Uterus (tissue), 4 donors: ENCODE measurements around the gene TAS2R20. TPM values are rescaled to one million over a fixed set of nuclear protein-coding genes. Genes with fewer than 3 reads are reported as not detected.

Experiments
- DNase-seq, 2 donors: peaks; one replicate each; pipeline ENCODE4 v3.0.0-alpha.2; 2019 to 2020
- H3K27ac ChIP-seq, 2 donors: fragments of 200-600 bp; sonication (generic); 1 replicate in 1 of 2; 2 replicates in 1 of 2; pipeline ENCODE4 v1.5.1; 2016 to 2018
- H3K27me3 ChIP-seq, 2 donors: fragments of 200-600 bp; sonication (generic); one replicate each; pipeline ENCODE4 v1.5.1; 2018 to 2019; ENCODE audit warnings: control low read depth in 1 of 2
- H3K36me3 ChIP-seq, 2 donors: fragments of 200-600 bp; sonication (generic); one replicate each; pipeline ENCODE4 v1.5.1; 2019; ENCODE audit warnings: control low read depth in 1 of 2
- H3K4me1 ChIP-seq, 2 donors: fragments of 200-600 bp; sonication (generic); one replicate each; pipeline ENCODE4 v1.5.1; 2018 to 2019; ENCODE audit warnings: control low read depth in 1 of 2
- H3K4me3 ChIP-seq, 2 donors: fragments of 200-600 bp; sonication (generic); 1 replicate in 1 of 2; 2 replicates in 1 of 2; pipeline ENCODE4 v1.5.1; 2018 to 2019; ENCODE audit warnings: mild to moderate bottlenecking in 1 of 2
- H3K9me3 ChIP-seq, 2 donors: fragments of 200-600 bp; sonication (generic); one replicate each; pipeline ENCODE4 v1.5.1; 2019; ENCODE audit warnings: control low read depth in 1 of 2
- POLR2A ChIP-seq, 2 donors: fragments of 450-650 bp; IDR thresholded peaks; one replicate each; pipeline ENCODE4 v1.6.1; 2016; ENCODE audit warnings: antibody characterized with exemption in 2 of 2, mild to moderate bottlenecking in 1 of 2, moderate library complexity in 1 of 2
- intact Hi-C: fragments of 100-400 bp; cut with DNase I; formaldehyde crosslinking; loops from one replicate; pipeline ENCODE4 v1.15.1; 2023; ENCODE audit warnings: low total_unique reads
- total RNA-seq, 4 donors: library from RNA; depleted of rRNA in 3 of 4; stranded (reverse); fragments of >200 nt in 3 of 4; gene quantifications; one replicate each; pipeline versions ENCODE4 v1.1.0 to v1.2.4, GENCODE V29; 2014 to 2023
- TF ChIP-seq, protein P1 (sequence below), 4 experiments: fragments of 200-600 bp in 2 of 4; fragments of 450-650 bp in 2 of 4; sonication (generic) in 2 of 4; IDR thresholded peaks; one replicate each; pipeline ENCODE4 v1.5.1; 2016 to 2019; ENCODE audit warnings: antibody characterized with exemption in 4 of 4, mild to moderate bottlenecking in 2 of 4, moderate library complexity in 1 of 4
- donor health status: DM: yes; HTN: yes; CAD: no.

TAS2R20 gene
- total RNA-seq, 4 donors from 2014 or later: 0.77 to 24.1 (median 4.8) TPM

DNA sequence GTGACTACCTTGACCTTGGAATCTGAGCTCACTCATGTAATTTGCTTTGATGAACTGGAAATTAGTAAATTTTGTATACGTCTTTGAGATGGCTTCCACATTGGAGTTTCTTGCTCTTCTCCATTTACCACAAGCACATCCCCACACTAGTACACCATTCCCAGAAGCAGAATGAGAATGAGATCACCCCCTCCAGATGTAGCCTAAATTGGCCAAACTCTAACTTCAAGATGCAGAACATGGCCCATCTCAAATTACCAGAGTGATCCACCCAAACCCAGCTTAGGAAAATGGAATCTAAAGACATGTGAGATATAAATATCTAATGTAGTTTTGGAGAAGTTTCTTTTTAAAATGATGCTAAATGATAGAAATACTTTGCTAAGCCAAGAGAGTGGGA is 9.5 kb upstream of the TAS2R20 start:
- Histone ChIP-seq H3K36me3 (peaks cover 0 to 6% of the 10 kb centered on the region in 2 donors), H3K9me3 (no peaks in the 10 kb centered on the region), H3K4me3 (no peak overlapping the region), H3K27me3 (no peaks in the 10 kb centered on the region), H3K4me1 (no peaks in the 10 kb centered on the region), H3K27ac (no peak overlapping the region)
- TF ChIP-seq, protein P1, sequence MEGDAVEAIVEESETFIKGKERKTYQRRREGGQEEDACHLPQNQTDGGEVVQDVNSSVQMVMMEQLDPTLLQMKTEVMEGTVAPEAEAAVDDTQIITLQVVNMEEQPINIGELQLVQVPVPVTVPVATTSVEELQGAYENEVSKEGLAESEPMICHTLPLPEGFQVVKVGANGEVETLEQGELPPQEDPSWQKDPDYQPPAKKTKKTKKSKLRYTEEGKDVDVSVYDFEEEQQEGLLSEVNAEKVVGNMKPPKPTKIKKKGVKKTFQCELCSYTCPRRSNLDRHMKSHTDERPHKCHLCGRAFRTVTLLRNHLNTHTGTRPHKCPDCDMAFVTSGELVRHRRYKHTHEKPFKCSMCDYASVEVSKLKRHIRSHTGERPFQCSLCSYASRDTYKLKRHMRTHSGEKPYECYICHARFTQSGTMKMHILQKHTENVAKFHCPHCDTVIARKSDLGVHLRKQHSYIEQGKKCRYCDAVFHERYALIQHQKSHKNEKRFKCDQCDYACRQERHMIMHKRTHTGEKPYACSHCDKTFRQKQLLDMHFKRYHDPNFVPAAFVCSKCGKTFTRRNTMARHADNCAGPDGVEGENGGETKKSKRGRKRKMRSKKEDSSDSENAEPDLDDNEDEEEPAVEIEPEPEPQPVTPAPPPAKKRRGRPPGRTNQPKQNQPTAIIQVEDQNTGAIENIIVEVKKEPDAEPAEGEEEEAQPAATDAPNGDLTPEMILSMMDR (IDR thresholded peaks at IDR 0.05): no peak
- TF ChIP-seq POLR2A (IDR thresholded peaks at IDR 0.05): no peak
- no peak for DNase-seq
- intact Hi-C loops: no loop called here

DNA sequence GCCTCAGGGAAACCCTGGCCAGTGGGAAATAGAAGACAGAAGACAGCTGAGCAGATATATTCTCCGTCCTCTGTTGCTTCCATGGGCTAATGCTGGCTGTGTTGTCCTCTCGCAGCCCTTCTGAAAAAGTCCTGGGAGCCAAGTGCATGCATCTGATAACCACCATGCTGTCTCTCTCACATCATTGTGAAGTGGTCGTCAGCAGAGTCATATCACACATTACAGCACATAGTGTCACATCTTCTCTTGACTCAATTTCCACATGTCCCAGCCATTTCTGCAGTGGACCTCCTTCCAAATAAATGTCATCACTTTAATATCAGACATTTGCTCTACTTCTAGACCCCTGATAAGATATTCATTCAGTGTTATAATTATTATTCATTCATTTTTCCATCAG is 3.8 kb downstream of the TAS2R20 start:
- no peaks in the 10 kb centered on the region for H3K27me3 ChIP-seq
- DNase-seq: no peak
- intact Hi-C loops: no loop called here
- H3K27ac ChIP-seq: no peak overlapping the region
- H3K36me3 ChIP-seq: no peaks in the 10 kb centered on the region
- no peaks in the 10 kb centered on the region for H3K4me1 ChIP-seq
- TF ChIP-seq, protein P1 (IDR thresholded peaks at IDR 0.05): no peak
- TF ChIP-seq POLR2A (IDR thresholded peaks at IDR 0.05): no peak
- no peaks in the 10 kb centered on the region for H3K9me3 ChIP-seq
- no peak overlapping the region for H3K4me3 ChIP-seq

DNA sequence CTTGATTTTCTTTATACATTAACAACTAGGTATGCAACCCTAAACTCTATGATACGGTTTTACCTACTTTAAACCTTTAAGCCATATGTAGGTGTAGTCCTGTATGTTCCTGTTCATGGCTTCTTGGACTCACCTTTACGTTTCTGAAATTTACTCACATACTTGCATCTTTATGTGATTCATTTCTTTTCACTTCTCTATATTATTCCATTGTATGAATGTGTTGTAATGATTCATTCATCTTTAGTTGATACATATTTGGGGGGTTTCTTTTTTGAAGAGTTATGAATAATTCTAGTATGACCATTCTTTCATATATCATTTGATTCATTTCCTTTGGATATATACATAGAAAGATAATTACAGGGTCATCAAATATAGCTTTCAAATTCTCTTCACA is 9.0 kb downstream of the TAS2R20 start:
- no peak overlapping the region for H3K27ac ChIP-seq
- H3K4me1 ChIP-seq: no peaks in the 10 kb centered on the region
- intact Hi-C loops: no loop called here
- H3K27me3 ChIP-seq: no peaks in the 10 kb centered on the region
- H3K4me3 ChIP-seq: no peak overlapping the region
- no peak for DNase-seq
- H3K36me3 ChIP-seq: no peaks in the 10 kb centered on the region
- TF ChIP-seq, protein P1 (IDR thresholded peaks at IDR 0.05): no peak
- TF ChIP-seq POLR2A (IDR thresholded peaks at IDR 0.05): no peak
- H3K9me3 ChIP-seq: no peaks in the 10 kb centered on the region

DNA sequence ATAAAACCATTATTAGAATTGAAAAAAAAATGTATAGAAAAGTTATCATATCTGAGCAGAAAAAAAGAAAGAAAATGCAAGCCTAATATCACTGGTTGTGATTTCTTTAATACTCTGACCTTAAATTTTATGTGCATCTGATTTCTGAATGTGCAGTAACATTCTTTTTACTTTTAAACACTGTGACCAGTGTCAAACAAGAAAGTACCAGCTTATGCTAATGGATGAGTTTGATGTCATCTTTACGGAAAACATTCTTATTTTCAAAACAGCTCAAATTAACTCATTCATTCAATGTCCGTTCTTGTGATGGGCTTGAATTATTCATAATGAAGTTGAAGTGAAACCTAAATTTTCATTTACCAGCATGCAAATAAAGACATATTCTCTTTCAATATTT is 11.3 kb downstream of the TAS2R20 start, which contains the start of gene TAS2R50:
TAS2R50 (minus strand) TSS at position 101 of the 400 bp plus-strand sequence; CDS start at position 49, 52 bp downstream.
- Histone ChIP-seq H3K36me3 (no peaks in the 10 kb centered on the region), H3K9me3 (no peaks in the 10 kb centered on the region), H3K4me3 (no peak within 1 kb of the TSS), H3K27me3 (no peaks in the 10 kb centered on the region), H3K27ac (no peak within 1 kb of the TSS), H3K4me1 (no peaks in the 10 kb centered on the region)
- DNase-seq: no peak
- TF ChIP-seq POLR2A (IDR thresholded peaks at IDR 0.05): no peak
- TF ChIP-seq, protein P1 (IDR thresholded peaks at IDR 0.05): no peak
- intact Hi-C loops: no loop called here

DNA sequence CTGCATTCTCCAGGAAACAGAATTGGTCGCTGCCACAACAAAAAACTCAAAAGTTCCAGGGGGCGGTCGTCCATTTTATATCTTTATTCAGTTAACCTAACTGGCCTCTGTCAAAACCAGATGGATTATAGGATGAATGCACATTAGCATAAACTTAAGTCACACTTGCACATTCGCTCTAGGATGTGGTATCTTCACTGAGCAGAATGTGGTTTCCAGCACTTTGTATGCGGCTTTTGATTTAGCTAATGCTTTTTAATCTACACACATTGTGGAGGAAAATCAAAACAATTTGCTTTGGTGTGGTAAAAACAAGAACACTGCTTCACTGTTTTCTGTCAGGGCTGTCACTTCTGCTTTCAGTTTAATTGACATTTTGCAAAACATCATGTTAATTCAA is 15.9 kb downstream of the TAS2R20 start:
- H3K4me3 ChIP-seq: no peak overlapping the region
- H3K4me1 ChIP-seq: no peaks in the 10 kb centered on the region
- no peaks in the 10 kb centered on the region for H3K9me3 ChIP-seq
- H3K36me3 ChIP-seq: no peaks in the 10 kb centered on the region
- H3K27ac ChIP-seq: no peak overlapping the region
- TF ChIP-seq, protein P1 (IDR thresholded peaks at IDR 0.05): no peak
- TF ChIP-seq POLR2A (IDR thresholded peaks at IDR 0.05): no peak
- DNase-seq: no peak
- no peaks in the 10 kb centered on the region for H3K27me3 ChIP-seq
- intact Hi-C loops: no loop called here
